Stimulated activated CD8-positive, alpha-beta memory T cell treated with anti-CD3 and anti-CD28 coated beads, Interleukin-4, amount 100 ng/mL, for 4 hours (primary cell): Measurements from ENCODE around the gene CDPF1.

Experiments
- DNase-seq, 2 donors: peaks; one replicate each; pipeline ENCODE4 v3.0.0-alpha.2; 2020; ENCODE audit warnings: low read depth in 2 of 2, low spot score in 1 of 2

Gene CDPF1

GRCh38 chr22:46259374-46259773, 9.3 kb upstream of the CDPF1 start:
- DNase-seq: no peak

- no peak for DNase-seq
Observed at GRCh38 chr22:46256358-46256958, 6.4 kb upstream of the CDPF1 start.

GRCh38 chr22:46251816-46252380, 1.8 kb upstream of the CDPF1 start:
- DNase-seq: no peak

- DNase-seq: no peak
Observed at GRCh38 chr22:46251266-46251665, 1.2 kb upstream of the CDPF1 start.

GRCh38 chr22:46250783-46251125, 661 bp upstream of the CDPF1 start:
- DNase-seq: no peak

- DNase-seq: no peak
Observed at GRCh38 chr22:46247443-46247975, 2.6 kb downstream of the CDPF1 start.

GRCh38 chr22:46246178-46246577, 3.9 kb downstream of the CDPF1 start:
- no peak for DNase-seq

- DNase-seq: no peak
Observed at GRCh38 chr22:46245511-46245910, 4.6 kb downstream of the CDPF1 start.

- DNase-seq: no peak
Observed at GRCh38 chr22:46244771-46245170, 5.3 kb downstream of the CDPF1 start.

GRCh38 chr22:46242076-46242475, 8.0 kb downstream of the CDPF1 start:
- no peak for DNase-seq

GRCh38 chr22:46241396-46242007, 8.6 kb downstream of the CDPF1 start:
- DNase-seq: no peak

- DNase-seq: no peak
Observed at GRCh38 chr22:46240907-46241306, 9.2 kb downstream of the CDPF1 start.

GRCh38 chr22:46240506-46240905, 9.6 kb downstream of the CDPF1 start:
- no peak for DNase-seq

- DNase-seq: no peak
Observed at GRCh38 chr22:46240073-46240472, 10.0 kb downstream of the CDPF1 start.

- DNase-seq: no peak
Observed at GRCh38 chr22:46239261-46240048, 10.6 kb downstream of the CDPF1 start.

- no peak for DNase-seq
Observed at GRCh38 chr22:46238541-46238940, 11.6 kb downstream of the CDPF1 start.

GRCh38 chr22:46237453-46238124, 12.5 kb downstream of the CDPF1 start:
- DNase-seq: no peak

- DNase-seq: no peak
Observed at GRCh38 chr22:46234969-46235368, 15.1 kb downstream of the CDPF1 start.

GRCh38 chr22:46233231-46233630, 16.9 kb downstream of the CDPF1 start:
- no peak for DNase-seq

GRCh38 chr22:46230262-46230901, 19.7 kb downstream of the CDPF1 start:
- DNase-seq: no peak

- DNase-seq: no peak
Observed at GRCh38 chr22:46229701-46230100, 20.4 kb downstream of the CDPF1 start.
